HG02973 (cell line): ENCODE measurements around the gene ETV6.
A peak's percentile ranks its signal among the peaks of the same experiment; 100 is the strongest.

Experiments used
- ATAC-seq: cut with Tn5 transposase; IDR thresholded peaks from one replicate; pipeline ENCODE4 v1.9.1; 2021; ENCODE audit warnings: moderate library complexity; ENCODE audit not compliant: unreplicated experiment

Gene ETV6

DNA sequence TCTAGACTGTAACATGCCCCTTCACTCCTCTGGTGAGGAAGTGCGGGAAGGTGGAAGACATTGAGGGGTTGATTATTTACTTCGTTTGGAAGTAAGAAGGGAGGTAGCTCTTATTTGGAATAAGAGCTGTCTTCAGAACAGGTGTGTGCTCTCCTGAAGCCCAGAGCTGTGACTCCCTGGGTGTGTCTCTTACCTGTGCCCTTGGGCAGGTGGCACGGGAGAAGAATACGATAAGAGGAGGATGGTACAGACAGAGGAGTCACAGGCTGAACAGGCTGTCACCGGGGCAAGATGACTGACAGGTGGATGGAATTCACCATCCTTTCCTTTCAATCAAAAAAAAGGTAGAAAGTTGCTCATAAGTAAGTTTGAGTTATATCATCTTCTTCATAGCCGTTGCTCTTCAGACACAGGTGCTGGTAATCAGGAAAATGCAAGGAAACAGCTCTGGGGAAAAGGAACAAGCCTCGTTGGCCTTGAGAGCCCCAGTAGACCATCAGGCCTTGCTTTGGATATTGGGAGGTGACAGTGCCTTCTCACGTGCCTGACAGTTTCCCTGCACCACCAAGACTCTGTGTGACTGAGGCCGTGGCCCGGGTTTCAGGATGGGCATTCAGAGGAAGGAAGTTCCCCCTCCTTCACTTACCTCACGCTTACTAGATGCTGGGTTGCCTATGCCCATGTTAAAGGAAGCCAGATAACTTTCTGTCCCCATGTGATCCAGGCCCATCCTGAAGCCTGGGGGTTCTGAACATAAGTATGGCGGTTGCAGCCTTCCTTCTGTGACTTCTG, 120.4 kb downstream of the ETV6 start:
- ATAC-seq = no peak

DNA sequence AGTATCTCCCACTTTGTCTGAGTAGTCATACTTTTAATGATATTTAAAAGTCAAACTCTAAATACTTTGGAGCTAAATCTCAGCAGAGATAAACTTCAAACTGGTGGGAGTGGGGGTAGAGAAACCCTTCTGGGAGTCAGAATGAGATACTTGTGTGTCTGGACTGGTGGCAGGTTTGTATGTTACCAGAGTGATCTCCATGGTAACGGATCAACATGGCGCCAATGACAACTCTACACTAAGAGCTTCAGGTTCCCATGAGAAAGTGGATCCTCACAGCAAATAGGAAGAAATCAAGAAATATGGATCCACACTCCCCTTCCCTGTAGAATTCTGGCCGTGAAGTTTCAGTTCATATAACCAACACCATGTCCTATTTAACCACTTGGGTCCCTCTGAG, 121.9 kb downstream of the ETV6 start:
- ATAC-seq = no peak

DNA sequence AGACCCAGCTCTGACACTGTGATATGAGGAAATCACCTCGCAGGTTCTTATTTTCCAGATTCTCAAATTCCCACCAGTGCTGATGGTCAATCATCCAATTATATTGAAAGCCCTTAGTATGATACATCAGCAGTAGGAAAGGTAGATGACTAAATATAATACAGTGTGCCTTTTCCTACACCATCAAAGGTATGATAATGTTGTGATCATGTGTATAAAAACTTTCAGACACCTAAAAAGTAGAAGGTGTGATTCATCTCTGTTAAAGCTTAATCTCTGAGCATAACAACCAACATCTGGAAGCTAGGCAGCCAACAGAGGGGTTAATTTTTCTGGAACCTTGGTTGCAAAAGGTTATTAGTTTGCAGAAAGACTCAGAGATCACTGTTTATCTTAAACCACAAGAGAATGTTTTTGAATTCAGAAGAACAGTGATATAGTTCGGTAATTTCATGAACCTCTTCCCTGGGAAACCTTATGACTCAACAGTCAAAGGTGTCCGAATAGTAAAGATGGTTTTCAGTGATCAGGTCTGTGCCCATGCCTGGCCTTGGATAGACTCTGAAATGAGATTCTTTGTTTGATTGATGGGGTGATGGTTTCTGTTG, 122.5 kb downstream of the ETV6 start:
- no peak for ATAC-seq

DNA sequence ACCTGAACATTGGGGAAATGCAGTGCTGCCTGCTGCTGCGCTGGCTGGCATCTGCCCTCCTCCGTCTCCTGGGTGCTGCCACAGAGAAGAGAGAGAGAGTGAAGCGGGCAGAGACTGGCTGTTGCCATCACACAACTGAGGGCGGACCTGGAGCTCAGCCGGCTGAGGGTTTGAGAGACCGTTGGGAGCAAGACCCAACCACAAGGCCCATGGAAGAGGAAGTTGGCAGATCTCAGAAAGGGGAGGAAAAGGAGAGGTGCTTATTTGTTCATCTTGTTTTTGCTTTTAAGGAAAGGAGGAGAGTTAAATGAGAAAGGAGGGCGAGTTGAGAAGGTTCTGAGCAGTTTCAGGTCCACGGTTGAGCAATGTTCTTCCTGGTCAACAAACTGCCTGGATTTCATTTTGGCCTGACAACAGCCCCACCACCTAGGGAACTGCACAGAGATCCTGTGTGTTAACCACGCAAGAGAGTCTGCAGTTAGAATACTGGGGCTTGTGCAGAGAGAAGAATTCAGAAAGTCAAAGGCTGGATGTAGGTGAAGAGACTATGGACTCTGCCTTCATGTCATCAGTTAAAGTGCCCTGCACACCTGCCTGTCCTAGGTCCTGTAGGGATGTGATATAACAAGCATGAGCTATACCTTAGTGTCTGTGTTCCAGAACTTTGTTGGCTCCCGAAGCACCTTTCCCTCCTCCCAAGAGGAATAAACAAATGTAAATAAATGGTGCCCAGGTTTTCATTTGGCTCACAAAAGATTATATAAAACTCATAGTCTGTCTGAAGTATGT, 124.6 kb downstream of the ETV6 start:
- ATAC-seq = no peak

DNA sequence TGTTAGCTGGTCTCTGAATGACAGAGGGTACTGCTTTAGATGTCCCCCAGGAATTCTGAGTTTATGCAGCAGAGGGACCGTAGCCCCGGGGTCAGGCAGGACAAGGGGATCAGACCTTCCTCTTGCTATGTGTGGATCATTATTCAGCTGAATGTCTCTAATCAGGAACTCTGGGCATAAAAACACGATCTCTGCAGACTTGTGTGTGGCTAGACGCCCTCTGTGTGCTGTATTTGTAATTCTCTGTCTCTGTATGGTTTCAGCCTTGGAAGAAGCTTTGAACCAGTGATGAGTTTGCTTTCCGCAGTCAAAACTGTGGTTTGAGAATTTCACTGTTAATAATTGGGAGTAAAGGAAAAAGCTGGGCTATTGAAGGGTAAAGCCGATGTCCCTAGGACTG, 125.3 kb downstream of the ETV6 start:
- ATAC-seq = no peak

DNA sequence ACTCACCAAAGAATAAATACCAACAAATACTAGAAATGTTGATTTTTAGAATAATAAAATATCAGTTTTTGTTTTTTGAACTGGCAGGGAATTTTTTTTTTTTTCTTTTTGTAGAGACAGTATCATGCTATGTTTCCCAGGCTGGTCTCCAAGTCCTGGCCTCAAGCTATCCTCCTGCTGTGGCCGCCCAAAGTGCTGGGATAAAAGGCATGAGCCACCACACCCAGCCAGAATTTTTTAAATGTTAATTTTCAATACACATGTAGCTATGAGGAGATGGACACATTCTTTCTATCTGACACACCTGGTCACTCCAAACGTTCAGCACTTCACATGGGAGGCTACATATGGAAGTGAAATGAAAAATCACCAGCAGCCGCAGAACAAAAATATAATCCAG, 126.8 kb downstream of the ETV6 start:
- ATAC-seq = no peak

DNA sequence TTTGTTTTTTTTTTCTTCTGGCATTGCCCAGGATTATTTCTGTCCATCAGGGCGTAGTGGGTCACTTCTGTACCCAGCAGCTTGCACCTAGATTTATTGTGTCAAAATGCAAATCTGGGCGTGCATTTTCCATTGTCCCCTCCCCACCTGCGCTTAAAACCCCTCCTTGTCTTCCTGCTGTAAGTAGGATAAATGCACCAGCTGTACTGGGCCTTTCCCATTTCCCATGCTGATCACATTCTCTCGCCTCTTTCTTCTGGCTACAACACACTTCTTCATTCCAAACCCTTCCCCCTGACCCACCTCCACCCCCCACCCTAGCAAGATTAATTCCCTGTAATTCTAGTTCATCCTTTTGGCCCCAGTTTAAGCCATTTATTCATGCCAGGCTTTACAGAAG, 128.0 kb downstream of the ETV6 start:
- ATAC-seq = no peak

DNA sequence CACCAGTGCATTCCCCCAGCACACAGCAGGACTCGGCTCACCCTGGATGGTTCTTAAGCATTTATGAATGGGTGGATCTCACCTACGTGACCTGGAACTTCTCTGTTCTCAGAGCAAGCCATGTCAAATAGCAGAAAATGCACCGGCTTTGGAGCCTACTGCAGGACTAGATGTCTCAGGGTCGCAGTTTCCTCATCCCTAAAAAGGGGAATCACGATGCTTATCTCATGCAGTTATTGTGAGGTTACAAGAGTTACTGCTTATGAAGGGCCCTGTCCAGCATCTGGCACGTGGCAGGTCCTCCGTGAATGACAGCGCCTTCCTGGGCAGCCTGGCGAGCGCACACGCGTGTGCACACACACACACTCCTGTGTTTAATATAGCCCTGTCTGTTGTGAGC, 128.5 kb downstream of the ETV6 start:
- ATAC-seq = no peak

DNA sequence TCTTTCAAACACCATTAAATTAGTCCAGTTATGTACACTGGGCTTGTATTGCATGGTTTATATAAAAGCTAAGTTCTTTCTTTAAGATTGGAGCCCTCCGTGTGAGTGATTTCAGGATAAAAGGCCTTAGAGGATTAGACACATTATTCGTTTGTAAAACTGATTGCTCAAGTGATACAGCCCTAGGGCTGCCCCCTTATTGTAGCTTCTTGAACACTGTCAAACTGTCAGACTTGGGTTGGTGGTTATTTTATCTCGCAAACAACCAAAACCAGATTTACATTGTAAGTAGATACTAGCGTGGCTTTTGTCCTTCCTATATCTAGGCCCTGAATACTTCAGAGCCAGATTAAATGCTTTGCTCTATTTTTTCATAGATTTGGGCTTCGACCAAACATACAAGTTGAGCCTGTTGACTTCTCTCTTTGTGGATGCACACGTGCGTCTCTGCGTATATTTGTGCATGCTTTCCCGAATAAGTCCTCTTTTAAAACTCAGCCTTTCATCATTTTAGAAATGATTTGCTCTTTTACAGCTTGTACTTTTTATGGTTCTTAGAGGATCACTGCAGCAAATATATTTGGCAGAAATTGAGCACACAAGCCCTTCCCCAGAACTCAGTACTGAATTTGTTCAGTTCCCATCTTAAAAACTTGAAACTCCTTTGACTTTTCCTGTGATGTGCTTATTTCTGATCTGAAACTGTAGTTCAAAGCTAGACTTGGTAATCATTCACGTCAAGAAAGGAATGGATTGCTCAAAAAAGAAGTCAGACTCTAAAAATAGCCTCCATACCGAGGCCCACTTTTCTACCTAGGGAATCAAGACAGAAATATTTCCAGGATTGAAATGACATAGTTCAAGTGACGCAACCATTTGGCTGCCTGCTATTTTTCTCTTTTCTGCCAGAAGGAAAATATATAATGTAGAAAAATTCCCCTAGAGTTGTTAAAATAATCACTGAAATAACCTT, 129.5 kb downstream of the ETV6 start:
- no peak for ATAC-seq

DNA sequence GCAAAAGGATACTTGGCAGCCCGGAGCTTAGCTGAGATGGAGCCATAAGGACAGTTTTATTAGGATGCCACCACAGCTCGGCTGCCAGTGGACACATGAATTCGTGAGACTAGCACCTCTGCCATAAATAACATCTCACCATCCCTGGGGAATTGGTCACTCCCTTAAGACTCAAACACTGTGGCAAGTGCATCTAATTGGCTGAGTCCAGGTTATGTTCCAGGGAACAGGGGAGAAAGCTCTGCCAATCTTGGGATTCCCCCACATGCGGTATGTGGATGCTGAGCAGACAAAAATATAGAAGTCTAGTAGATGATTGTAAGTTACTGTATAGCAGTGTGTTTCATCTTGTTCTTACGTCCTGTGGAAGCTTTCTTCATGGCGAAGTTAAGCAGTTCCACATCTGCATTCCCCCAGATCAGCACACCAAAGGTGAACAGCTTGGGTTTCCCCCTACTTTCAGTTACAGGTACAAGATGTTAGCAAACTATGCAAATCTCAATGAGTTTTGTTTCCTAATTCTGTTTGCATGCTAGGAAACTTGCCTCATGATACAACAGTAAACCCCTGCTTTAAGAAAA, 131.1 kb downstream of the ETV6 start:
- ATAC-seq = peak; percentile 74

DNA sequence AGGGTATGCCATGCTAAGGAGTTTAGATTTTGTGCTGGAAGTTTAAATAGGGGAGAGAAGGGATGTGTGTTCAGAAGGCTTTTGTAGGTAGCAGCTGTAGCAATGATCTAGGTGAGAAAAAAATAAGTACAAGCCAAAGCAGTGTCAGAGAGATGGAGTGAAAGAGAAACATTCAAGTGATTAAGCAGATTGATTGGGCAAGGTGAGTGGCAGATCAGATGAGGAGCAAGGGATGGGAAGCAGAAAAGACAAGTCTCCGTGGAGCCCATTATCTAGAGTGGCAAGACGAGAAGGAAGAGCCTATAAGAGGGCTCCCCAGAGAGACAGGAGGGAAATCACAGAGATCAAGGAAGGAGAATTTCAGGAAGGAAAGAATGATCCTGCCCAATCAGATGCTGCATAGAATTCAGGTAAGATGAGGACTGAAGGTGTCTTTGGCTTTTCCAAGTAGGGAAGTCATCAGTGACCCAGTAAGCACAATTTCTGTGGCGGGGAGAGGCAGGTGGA, 133.5 kb downstream of the ETV6 start:
- ATAC-seq = no peak

DNA sequence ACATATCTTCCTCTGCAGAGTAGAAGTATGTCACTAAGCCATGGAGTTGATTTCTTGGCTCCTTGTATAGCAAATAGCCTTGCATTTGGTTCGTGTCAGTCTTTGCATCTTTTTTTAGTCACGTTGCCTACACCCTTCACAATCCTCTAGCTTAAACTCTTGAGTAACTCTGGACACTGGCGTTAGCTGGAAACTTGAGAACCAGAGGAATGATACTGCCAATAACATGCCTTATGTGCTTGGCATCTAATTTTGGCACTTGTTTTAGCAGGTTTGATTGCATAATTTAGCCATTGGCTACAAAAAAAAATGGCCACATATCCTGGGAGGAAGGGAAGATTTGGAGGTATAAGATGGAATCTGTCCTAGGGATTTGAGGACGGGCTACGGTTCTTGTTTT, 136.2 kb downstream of the ETV6 start:
- no peak for ATAC-seq

DNA sequence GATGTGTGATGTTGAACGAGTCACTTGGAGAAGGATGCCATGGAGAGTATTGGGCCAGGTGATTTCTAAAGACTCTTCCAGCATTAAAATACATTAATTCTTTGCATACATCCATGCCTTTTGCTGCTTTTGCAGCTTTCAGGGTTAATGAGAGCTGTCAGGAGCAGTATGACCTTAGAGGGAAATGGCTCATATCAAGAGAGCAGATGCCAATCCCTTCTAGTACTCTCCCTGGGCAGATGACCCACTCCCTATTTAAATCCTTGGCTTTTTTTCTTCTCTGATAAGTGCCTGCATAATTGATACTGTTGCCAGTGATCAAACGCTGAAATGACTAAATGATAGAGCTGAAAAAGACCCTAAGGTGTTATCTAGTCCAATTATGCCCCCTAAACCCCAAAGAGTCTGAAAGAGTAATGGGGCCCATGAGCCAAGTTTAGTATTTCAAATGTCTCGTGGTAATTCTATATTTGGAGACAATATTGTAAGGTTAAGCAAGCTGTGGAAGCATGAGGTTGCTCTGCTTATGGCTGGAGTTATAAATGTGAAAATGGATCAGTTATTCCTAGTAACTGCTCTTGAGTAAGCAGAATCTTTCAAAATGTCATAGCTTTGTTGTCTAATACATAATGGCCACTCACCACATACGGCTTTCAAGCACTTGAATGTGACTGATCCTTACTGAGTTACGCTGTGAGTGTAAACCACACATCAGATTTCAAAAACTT, 137.3 kb downstream of the ETV6 start:
- no peak for ATAC-seq

DNA sequence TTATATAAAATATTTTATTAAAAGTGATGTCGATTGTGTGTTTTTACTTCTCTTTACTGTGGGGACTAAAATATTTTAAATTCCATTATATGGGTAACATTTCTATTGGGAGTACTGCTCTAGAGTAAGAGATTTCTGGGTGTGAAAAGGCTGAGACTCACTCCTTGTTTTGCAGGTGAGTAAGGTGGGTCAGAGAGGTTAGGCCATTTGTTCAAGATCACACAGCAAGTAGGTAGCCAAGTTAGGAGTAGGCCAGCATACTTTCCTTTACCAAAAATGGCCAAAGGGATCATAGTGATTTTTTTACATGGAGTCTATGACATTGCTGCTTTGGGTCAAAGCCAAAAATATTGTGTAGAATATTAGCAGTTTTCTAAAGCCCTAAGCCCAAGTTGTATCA, 138.0 kb downstream of the ETV6 start:
- ATAC-seq = no peak

DNA sequence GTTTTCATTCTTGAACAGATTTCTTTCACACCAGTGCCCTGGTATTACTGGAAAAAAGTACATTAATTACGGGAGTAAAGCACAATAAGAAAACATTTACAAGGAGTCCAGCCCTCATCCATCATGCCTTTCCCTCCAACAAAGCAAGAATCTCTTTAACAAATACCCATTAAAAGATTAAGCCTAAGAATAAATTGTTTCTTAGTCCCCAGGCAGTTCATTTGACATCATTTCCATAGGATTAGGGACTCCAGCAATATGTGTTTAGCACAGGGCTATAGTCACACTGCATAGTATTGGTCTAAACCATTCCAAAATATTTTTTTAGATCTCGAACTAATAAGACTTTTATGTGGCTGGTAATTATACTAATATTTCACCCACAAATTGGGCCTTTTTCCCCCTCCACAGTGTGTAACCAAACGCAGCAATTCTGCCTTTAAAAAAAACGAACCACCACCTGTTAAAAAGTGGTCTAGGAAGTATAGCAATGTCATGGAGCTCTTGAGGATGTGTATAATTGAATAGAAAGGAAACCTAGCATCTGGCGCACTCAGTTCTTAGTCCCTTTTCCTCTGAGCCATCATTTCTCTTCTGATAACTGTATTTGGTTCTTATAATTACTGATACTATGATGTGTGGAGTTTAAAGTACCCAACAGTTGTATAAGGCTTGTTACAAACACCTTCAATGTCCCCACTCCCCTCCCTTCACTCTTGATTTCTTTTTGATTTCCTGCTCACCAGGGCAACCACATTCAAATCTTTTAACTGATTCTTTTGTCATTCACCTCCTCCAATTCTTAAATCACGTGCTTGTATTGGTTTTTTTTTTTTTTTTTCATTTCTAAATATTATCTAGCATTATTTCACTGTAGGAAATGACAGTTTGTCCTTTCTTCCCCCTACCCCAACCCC, 138.7 kb downstream of the ETV6 start:
- ATAC-seq = no peak

DNA sequence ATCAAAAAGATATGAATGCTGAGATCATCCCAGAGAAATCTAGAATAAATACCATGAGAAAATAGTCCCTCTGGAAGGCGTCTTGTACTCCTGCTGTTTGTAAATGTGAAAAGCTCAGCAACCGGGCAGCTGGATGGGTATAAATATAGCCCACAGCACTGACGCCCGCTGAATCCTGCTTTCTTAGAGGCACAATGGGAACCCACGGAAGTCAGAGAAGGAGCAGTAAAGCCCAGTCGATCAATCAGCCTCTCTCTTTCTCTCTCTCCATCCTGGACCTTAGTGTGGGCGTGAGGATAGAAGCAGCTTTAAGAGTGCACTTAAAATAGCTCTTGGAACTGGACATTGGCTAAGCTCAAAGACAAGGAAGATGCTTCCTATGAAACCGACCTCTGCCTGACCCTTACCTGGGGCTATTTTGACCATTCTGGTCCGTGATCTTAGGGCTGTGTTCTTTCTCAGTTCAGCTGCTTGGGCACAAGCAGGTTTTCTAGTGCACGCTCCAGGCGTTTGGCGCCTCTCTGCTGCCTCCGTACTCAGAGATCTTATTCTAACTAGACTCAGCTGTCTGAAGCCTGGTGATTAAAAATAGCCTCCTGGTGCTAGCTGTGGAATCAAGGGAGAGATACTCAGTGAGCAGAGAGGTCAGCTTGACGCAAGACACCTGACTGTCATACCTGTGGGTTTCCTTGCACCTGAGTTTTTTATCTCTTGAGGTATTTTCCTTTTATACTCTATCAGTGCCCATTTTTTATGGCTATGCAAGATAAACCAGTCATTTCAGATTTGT, 144.6 kb downstream of the ETV6 start:
- ATAC-seq = no peak

DNA sequence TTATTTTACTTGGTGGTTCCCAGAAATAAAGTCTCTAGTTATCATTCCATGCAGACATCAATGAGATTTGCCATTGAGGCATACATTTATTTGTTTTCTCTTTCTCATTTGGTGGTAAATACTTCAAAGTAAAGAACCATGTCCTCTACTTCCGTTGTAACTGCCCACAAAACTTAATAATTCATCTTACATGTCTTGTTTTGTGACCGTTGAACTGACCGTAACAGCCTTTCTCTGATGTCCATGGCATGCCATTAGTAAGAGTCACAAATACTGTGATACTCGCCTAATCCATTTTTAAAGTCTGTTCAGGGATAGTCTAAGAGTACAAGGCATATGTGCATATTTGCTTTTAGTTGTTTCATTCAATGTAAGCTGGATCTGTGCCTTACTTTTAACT, 145.3 kb downstream of the ETV6 start:
- no peak for ATAC-seq
